Muscle layer of duodenum (tissue), 2 donors: ENCODE measurements around the gene KIAA0040.

Source experiments
- H3K27ac ChIP-seq: one replicate; pipeline ENCODE4 v1.7.0; 2013; ENCODE audit warnings: mild to moderate bottlenecking, low read length
- H3K27me3 ChIP-seq: one replicate; pipeline ENCODE4 v1.7.0; 2013; ENCODE audit warnings: low read depth, mild to moderate bottlenecking, control low read depth, low read length
- H3K36me3 ChIP-seq, 2 donors: one replicate each; pipeline ENCODE4 v1.7.0; 2013; ENCODE audit warnings: low read length in 2 of 2, control low read depth in 1 of 2, mild to moderate bottlenecking in 1 of 2; ENCODE audit not compliant: insufficient read depth in 2 of 2, control insufficient read depth in 1 of 2
- H3K4me1 ChIP-seq, 2 donors: one replicate each; pipeline ENCODE4 v1.7.0; 2013; ENCODE audit warnings: low read length in 2 of 2, mild to moderate bottlenecking in 2 of 2, control low read depth in 1 of 2, moderate library complexity in 1 of 2; ENCODE audit not compliant: insufficient read depth in 2 of 2, control insufficient read depth in 1 of 2
- H3K4me3 ChIP-seq, 2 donors: one replicate each; pipeline ENCODE4 v1.7.0; 2013; ENCODE audit warnings: low read length in 2 of 2, low read depth in 1 of 2, mild to moderate bottlenecking in 1 of 2
- H3K9me3 ChIP-seq, 2 donors: one replicate each; pipeline ENCODE4 v1.7.0; 2013; ENCODE audit warnings: low read length in 2 of 2, control low read depth in 1 of 2, mild to moderate bottlenecking in 1 of 2; ENCODE audit not compliant: control insufficient read depth in 1 of 2
- donor health status: healthy.

Gene KIAA0040

GRCh38 chr1:175198332-175198731 is 5.8 kb upstream of the KIAA0040 start:
- H3K9me3 ChIP-seq, result no peaks in the 10 kb centered on the region
- no peak overlapping the region for H3K4me3 ChIP-seq
- no peaks in the 10 kb centered on the region for H3K27me3 ChIP-seq
- peaks cover 8 to 16% of the 10 kb centered on the region in 2 donors for H3K4me1 ChIP-seq
- no peaks in the 10 kb centered on the region for H3K36me3 ChIP-seq
- H3K27ac ChIP-seq, result no peak overlapping the region

GRCh38 chr1:175197531-175197930 is 5.0 kb upstream of the KIAA0040 start:
- no peaks in the 10 kb centered on the region for H3K27me3 ChIP-seq
- H3K36me3 ChIP-seq, result no peaks in the 10 kb centered on the region
- H3K4me3 ChIP-seq, result no peak overlapping the region
- no peaks in the 10 kb centered on the region for H3K9me3 ChIP-seq
- H3K4me1 ChIP-seq, result peaks cover 11 to 16% of the 10 kb centered on the region in 2 donors
- peak overlapping the region; percentile 32 for H3K27ac ChIP-seq

- Histone ChIP-seq H3K4me3 (no peak overlapping the region), H3K27me3 (no peaks in the 10 kb centered on the region), H3K36me3 (no peaks in the 10 kb centered on the region), H3K27ac (no peak overlapping the region), H3K4me1 (peaks cover 12 to 16% of the 10 kb centered on the region in 2 donors), H3K9me3 (no peaks in the 10 kb centered on the region)
Observed at GRCh38 chr1:175195798-175196197, 3.2 kb upstream of the KIAA0040 start.

GRCh38 chr1:175195281-175195680 is 2.7 kb upstream of the KIAA0040 start:
- no peaks in the 10 kb centered on the region for H3K36me3 ChIP-seq
- H3K27me3 ChIP-seq, result no peaks in the 10 kb centered on the region
- no peak overlapping the region for H3K27ac ChIP-seq
- H3K4me3 ChIP-seq, result no peak overlapping the region
- no peaks in the 10 kb centered on the region for H3K9me3 ChIP-seq
- peaks cover 13 to 17% of the 10 kb centered on the region in 2 donors for H3K4me1 ChIP-seq

- Histone ChIP-seq H3K36me3 (no peaks in the 10 kb centered on the region), H3K9me3 (no peaks in the 10 kb centered on the region), H3K27ac (peak overlapping the region; percentile 79), H3K4me3 (peak overlapping the region; percentile 44 to 81), H3K4me1 (peaks cover 19 to 20% of the 10 kb centered on the region in 2 donors), H3K27me3 (no peaks in the 10 kb centered on the region)
Observed at GRCh38 chr1:175193527-175193910, 943 bp upstream of the KIAA0040 start.

- Histone ChIP-seq H3K27ac (peak overlapping the region; percentile 88), H3K9me3 (no peaks in the 10 kb centered on the region), H3K4me1 (peaks cover 19 to 20% of the 10 kb centered on the region in 2 donors), H3K27me3 (no peaks in the 10 kb centered on the region), H3K36me3 (no peaks in the 10 kb centered on the region), H3K4me3 (peak overlapping the region; percentile 81 to 87)
Observed at GRCh38 chr1:175192111-175192629, 406 bp downstream of the KIAA0040 start.

- Histone ChIP-seq H3K4me3 (peak overlapping the region; percentile 81 to 87), H3K36me3 (no peaks in the 10 kb centered on the region), H3K9me3 (no peaks in the 10 kb centered on the region), H3K4me1 (peaks cover 19 to 20% of the 10 kb centered on the region in 2 donors), H3K27me3 (no peaks in the 10 kb centered on the region), H3K27ac (peak overlapping the region; percentile 88)
Observed at GRCh38 chr1:175191659-175192058, 917 bp downstream of the KIAA0040 start.

- peaks cover 19 to 25% of the 10 kb centered on the region in 2 donors for H3K4me1 ChIP-seq
- H3K9me3 ChIP-seq, result no peaks in the 10 kb centered on the region
- H3K27ac ChIP-seq, result no peak overlapping the region
- H3K27me3 ChIP-seq, result no peaks in the 10 kb centered on the region
- H3K36me3 ChIP-seq, result no peaks in the 10 kb centered on the region
- peak overlapping the region in 1 of 2 donors; percentile 26 for H3K4me3 ChIP-seq
Observed at GRCh38 chr1:175188936-175189335, 3.6 kb downstream of the KIAA0040 start.

GRCh38 chr1:175186433-175187160 is 6.0 kb downstream of the KIAA0040 start:
- Histone ChIP-seq H3K4me1 (peaks cover 19% of the 10 kb centered on the region in 2 donors), H3K9me3 (no peaks in the 10 kb centered on the region), H3K4me3 (no peak overlapping the region), H3K36me3 (no peaks in the 10 kb centered on the region), H3K27me3 (no peaks in the 10 kb centered on the region), H3K27ac (no peak overlapping the region)

- Histone ChIP-seq H3K36me3 (no peaks in the 10 kb centered on the region), H3K9me3 (no peaks in the 10 kb centered on the region), H3K27me3 (no peaks in the 10 kb centered on the region), H3K4me1 (peaks cover 13 to 14% of the 10 kb centered on the region in 2 donors), H3K4me3 (no peak overlapping the region), H3K27ac (no peak overlapping the region)
Observed at GRCh38 chr1:175185903-175186302, 6.7 kb downstream of the KIAA0040 start.

GRCh38 chr1:175183586-175183985 is 9.0 kb downstream of the KIAA0040 start:
- no peaks in the 10 kb centered on the region for H3K27me3 ChIP-seq
- H3K9me3 ChIP-seq, result no peaks in the 10 kb centered on the region
- no peak overlapping the region for H3K4me3 ChIP-seq
- no peaks in the 10 kb centered on the region for H3K36me3 ChIP-seq
- H3K27ac ChIP-seq, result no peak overlapping the region
- H3K4me1 ChIP-seq, result peaks cover 5 to 8% of the 10 kb centered on the region in 2 donors
